ENCODE data around the gene CCL1. TPM values are rescaled to one million over a fixed set of nuclear protein-coding genes. Genes with fewer than 3 reads are reported as not detected.
A peak's percentile ranks its signal among the peaks of the same experiment; 100 is the strongest.

CCL1 gene
- total and polyA plus RNA-seq, 9 of the 15 experiments (the other 6 are each of a cell fraction or from before 2014, with no cell fraction given): 0.45 TPM; not detected in 8

DNA sequence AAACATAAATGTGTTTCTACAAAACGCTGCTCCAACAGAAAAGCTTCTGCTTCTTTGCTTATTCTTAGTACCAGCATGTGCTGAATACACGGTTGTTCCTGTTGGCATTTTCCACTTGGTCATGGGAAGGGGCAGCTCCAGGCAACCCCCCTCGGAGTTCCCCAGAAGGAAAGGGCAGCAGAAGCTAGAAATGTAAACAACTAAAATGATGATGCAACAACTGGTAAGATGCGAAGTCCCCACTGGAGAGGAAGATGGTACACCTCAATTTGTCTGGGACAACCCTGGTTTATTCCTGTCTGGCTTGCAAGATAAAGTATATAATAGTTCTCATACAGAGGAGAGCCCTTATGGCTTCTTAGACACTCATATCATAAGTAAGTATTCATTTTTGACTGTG lies 16.0 kb downstream of the CCL1 start (continued):
- TF ChIP-seq, protein P1, sequence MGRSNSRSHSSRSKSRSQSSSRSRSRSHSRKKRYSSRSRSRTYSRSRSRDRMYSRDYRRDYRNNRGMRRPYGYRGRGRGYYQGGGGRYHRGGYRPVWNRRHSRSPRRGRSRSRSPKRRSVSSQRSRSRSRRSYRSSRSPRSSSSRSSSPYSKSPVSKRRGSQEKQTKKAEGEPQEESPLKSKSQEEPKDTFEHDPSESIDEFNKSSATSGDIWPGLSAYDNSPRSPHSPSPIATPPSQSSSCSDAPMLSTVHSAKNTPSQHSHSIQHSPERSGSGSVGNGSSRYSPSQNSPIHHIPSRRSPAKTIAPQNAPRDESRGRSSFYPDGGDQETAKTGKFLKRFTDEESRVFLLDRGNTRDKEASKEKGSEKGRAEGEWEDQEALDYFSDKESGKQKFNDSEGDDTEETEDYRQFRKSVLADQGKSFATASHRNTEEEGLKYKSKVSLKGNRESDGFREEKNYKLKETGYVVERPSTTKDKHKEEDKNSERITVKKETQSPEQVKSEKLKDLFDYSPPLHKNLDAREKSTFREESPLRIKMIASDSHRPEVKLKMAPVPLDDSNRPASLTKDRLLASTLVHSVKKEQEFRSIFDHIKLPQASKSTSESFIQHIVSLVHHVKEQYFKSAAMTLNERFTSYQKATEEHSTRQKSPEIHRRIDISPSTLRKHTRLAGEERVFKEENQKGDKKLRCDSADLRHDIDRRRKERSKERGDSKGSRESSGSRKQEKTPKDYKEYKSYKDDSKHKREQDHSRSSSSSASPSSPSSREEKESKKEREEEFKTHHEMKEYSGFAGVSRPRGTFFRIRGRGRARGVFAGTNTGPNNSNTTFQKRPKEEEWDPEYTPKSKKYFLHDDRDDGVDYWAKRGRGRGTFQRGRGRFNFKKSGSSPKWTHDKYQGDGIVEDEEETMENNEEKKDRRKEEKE (IDR thresholded peaks at IDR 0.05; ENCODE audit: borderline replicate concordance in 1 of 2, control insufficient read depth in 1 of 2, low read depth in 2 of 2, low read length in 1 of 2): no peak
- TF ChIP-seq NR1H2 (CRISPR knock-in tag; IDR thresholded peaks at IDR 0.05) (no peak), CC2D1A (IDR thresholded peaks at IDR 0.05) (no peak), ZNF174 (CRISPR knock-in tag; IDR thresholded peaks at IDR 0.05) (no peak), FOXK1 (CRISPR knock-in tag; IDR thresholded peaks at IDR 0.05; ENCODE audit: borderline replicate concordance) (no peak), JUND (IDR thresholded peaks at IDR 0.05; ENCODE audit: borderline replicate concordance, low read depth, low read length) (peak; percentile 85), JUND (tag; IDR thresholded peaks at IDR 0.05; ENCODE audit: borderline replicate concordance, low read depth, low read length) (peak; percentile 33; the same call in 2 of the 3 replicates), NFIC (IDR thresholded peaks at IDR 0.05) (no peak), ZNF184 (CRISPR knock-in tag; IDR thresholded peaks at IDR 0.05) (no peak), TCF7 (IDR thresholded peaks at IDR 0.05; ENCODE audit: borderline replicate concordance) (no peak), ZNF507 (tag; conservative IDR thresholded peaks at IDR 0.05) (0 out of 2 replicates have a peak, but pooled peaks have one; percentile 16), GABPB1 (CRISPR knock-in tag; IDR thresholded peaks at IDR 0.05) (no peak), CHD4 (IDR thresholded peaks at IDR 0.05; ENCODE audit: insufficient read depth, insufficient replicate concordance, low read depth, low read length, poor library complexity, severe bottlenecking) (no peak), MYC (IDR thresholded peaks at IDR 0.05; ENCODE audit: low read depth, low read length) (peak; percentile 22; the same call in 1 of the 2 replicates), MYC (CRISPR knock-in tag; IDR thresholded peaks at IDR 0.05; ENCODE audit: borderline replicate concordance, low read depth) (no peak), ZNF324 (CRISPR knock-in tag; IDR thresholded peaks at IDR 0.05) (no peak)
- TF ChIP-seq, protein P2, sequence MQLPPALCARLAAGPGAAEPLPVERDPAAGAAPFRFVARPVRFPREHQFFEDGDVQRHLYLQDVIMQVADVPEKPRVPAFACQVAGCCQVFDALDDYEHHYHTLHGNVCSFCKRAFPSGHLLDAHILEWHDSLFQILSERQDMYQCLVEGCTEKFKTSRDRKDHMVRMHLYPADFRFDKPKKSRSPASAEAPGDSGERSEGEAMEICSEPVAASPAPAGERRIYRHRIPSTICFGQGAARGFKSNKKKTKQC (CRISPR knock-in tag; IDR thresholded peaks at IDR 0.05): no peak
- TF ChIP-seq, protein P3, sequence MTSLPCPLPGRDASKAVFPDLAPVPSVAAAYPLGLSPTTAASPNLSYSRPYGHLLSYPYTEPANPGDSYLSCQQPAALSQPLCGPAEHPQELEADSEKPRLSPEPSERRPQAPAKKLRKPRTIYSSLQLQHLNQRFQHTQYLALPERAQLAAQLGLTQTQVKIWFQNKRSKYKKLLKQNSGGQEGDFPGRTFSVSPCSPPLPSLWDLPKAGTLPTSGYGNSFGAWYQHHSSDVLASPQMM (CRISPR knock-in tag; IDR thresholded peaks at IDR 0.05): no peak
- TF ChIP-seq, protein P4, sequence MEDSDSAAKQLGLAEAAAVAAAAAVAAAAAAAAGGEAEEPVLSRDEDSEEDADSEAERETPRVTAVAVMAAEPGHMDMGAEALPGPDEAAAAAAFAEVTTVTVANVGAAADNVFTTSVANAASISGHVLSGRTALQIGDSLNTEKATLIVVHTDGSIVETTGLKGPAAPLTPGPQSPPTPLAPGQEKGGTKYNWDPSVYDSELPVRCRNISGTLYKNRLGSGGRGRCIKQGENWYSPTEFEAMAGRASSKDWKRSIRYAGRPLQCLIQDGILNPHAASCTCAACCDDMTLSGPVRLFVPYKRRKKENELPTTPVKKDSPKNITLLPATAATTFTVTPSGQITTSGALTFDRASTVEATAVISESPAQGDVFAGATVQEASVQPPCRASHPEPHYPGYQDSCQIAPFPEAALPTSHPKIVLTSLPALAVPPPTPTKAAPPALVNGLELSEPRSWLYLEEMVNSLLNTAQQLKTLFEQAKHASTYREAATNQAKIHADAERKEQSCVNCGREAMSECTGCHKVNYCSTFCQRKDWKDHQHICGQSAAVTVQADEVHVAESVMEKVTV (CRISPR knock-in tag; IDR thresholded peaks at IDR 0.05): no peak

Data from K562 (cell line).